ENCODE results near the gene PIGK.
"Not testable (repeated sequence)": the region's sequence is repeated elsewhere in the genome, so short reads cannot be mapped to it uniquely, and the experiment has no call there.

DNA sequence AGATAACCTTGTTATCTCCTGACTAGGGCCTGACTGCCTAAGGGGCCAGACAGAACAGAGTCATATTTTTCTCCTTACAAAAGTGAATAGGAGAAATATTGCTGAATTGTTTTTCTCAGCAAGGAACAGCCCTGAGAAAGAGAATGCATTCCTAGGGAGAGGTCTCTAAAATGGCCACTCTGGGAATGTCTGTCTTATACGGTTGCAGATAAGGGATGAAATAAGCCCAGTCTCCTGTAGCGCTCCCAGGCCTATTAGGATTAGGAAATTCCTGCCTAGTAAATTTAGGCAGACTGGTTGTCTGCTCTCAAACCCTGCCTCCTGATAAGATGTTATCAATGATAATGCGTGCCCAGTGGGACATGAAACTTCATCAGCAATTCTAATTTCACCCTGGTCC, 15.2 kb downstream of the PIGK start:
- TF ChIP-seq, protein P1, sequence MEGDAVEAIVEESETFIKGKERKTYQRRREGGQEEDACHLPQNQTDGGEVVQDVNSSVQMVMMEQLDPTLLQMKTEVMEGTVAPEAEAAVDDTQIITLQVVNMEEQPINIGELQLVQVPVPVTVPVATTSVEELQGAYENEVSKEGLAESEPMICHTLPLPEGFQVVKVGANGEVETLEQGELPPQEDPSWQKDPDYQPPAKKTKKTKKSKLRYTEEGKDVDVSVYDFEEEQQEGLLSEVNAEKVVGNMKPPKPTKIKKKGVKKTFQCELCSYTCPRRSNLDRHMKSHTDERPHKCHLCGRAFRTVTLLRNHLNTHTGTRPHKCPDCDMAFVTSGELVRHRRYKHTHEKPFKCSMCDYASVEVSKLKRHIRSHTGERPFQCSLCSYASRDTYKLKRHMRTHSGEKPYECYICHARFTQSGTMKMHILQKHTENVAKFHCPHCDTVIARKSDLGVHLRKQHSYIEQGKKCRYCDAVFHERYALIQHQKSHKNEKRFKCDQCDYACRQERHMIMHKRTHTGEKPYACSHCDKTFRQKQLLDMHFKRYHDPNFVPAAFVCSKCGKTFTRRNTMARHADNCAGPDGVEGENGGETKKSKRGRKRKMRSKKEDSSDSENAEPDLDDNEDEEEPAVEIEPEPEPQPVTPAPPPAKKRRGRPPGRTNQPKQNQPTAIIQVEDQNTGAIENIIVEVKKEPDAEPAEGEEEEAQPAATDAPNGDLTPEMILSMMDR (IDR thresholded peaks at IDR 0.05; ENCODE audit: extremely low read depth in 1 of 2, insufficient read depth in 1 of 2, low read depth in 1 of 2, low read length in 2 of 2): not testable (repeated sequence)
- TF ChIP-seq POLR2A (IDR thresholded peaks at IDR 0.05; ENCODE audit: low read depth, low read length); EZH2 (IDR thresholded peaks at IDR 0.05; ENCODE audit: borderline replicate concordance, low read depth, low read length, severe bottlenecking); POLR2AphosphoS5 (IDR thresholded peaks at IDR 0.05; ENCODE audit: insufficient read depth, low read depth, low read length); FOS (IDR thresholded peaks at IDR 0.05; ENCODE audit: borderline replicate concordance, insufficient read depth, low read length); MYC (IDR thresholded peaks at IDR 0.05; ENCODE audit: low read depth, low read length); GATA2 (IDR thresholded peaks at IDR 0.05; ENCODE audit: insufficient read depth, insufficient read length, low read depth, low read length): not testable (repeated sequence)

Measured in endothelial cell of umbilical vein (primary cell).